SU-DHL-6 (cell line): ENCODE data around the gene CHMP1A.

Experiments used
- H2AFZ ChIP-seq: fragments of 200-600 bp; sonication (generic); 2 replicates; pipeline ENCODE4 v1.6.1; 2014; ENCODE audit warnings: low read depth, mild to moderate bottlenecking, moderate library complexity, mixed read lengths, antibody characterized with exemption, low read length; ENCODE audit not compliant: severe bottlenecking
- H3F3A ChIP-seq: fragments of 200-600 bp; shearing (Covaris generic); 2 replicates; pipeline ENCODE4 v1.6.0; 2016; ENCODE audit warnings: antibody characterized with exemption, mild to moderate bottlenecking; ENCODE audit not compliant: insufficient read depth
- H3K27ac ChIP-seq: fragments of 200-600 bp; sonication (generic); 2 replicates; pipeline ENCODE4 v1.5.1; 2016; ENCODE audit warnings: low read depth, mild to moderate bottlenecking, low read length, moderate library complexity, mixed read lengths
- H3K27me3 ChIP-seq: fragments of 200-600 bp; sonication (generic), shearing (Covaris generic); 2 replicates; pipeline ENCODE4 v1.6.0; 2014; ENCODE audit warnings: mild to moderate bottlenecking, low read length
- H3K36me3 ChIP-seq: fragments of 200-600 bp; sonication (generic); 2 replicates; pipeline ENCODE4 v1.6.1; 2014; ENCODE audit warnings: mild to moderate bottlenecking, low read length, mixed read lengths
- H3K4me2 ChIP-seq: fragments of 300-600, 200-600 bp; shearing (Covaris generic), sonication (generic); 2 replicates; pipeline ENCODE4 v1.6.0; 2014; ENCODE audit warnings: low read length, low read depth, mild to moderate bottlenecking; ENCODE audit not compliant: poor library complexity, severe bottlenecking
- H3K4me3 ChIP-seq: fragments of 200-600 bp; sonication (generic); 2 replicates; pipeline ENCODE4 v1.5.1; 2014; ENCODE audit warnings: antibody characterized with exemption, low read length, mild to moderate bottlenecking, mixed read lengths; ENCODE audit not compliant: insufficient read depth, poor library complexity, severe bottlenecking
- H3K79me2 ChIP-seq: fragments of 200-600 bp; sonication (generic); 2 replicates; pipeline ENCODE4 v1.6.1; 2014; ENCODE audit warnings: mild to moderate bottlenecking, low read length, moderate library complexity; ENCODE audit not compliant: insufficient read depth
- H3K9ac ChIP-seq: fragments of 200-600 bp; sonication (generic); 2 replicates; pipeline ENCODE4 v1.7.0; 2014; ENCODE audit warnings: mild to moderate bottlenecking, low read length
- H3K9me2 ChIP-seq: fragments of 200-600 bp; sonication (generic); replicated peaks from 2 replicates; pipeline ENCODE4 v1.6.1; 2014; ENCODE audit warnings: low read length; ENCODE audit not compliant: insufficient read depth
- H3K9me3 ChIP-seq: fragments of 200-600 bp; sonication (generic); 2 replicates; pipeline ENCODE4 v1.6.1; 2014; ENCODE audit warnings: low read length, mixed read lengths; ENCODE audit not compliant: insufficient read depth
- H4K20me1 ChIP-seq: fragments of 200-600 bp; sonication (generic); 2 replicates; pipeline ENCODE4 v1.6.1; 2014; ENCODE audit warnings: low read depth, mild to moderate bottlenecking, antibody characterized with exemption, low read length, moderate library complexity, mixed read lengths
- EZH2phosphoT487 ChIP-seq: fragments of 200-600 bp; sonication (generic), shearing (Covaris generic); conservative IDR thresholded peaks from 2 replicates; pipeline ENCODE4 v1.6.1; 2018; ENCODE audit warnings: mild to moderate bottlenecking, antibody characterized with exemption, low read length, moderate library complexity, mixed read lengths
- TF ChIP-seq, protein P1 (sequence below): fragments of 200-600 bp; sonication (generic); IDR thresholded peaks from one replicate; pipeline ENCODE4 v1.5.1; 2017; ENCODE audit warnings: antibody characterized with exemption, mild to moderate bottlenecking, low read length, moderate library complexity; ENCODE audit not compliant: insufficient read depth, poor library complexity, severe bottlenecking

The CHMP1A gene

GRCh38 chr16:89646906-89647305 is 10.6 kb downstream of the CHMP1A start:
- no peaks in the 10 kb centered on the region for H3K9me3 ChIP-seq
- H3F3A ChIP-seq = no peaks in the 10 kb centered on the region
- H3K27me3 ChIP-seq = no peaks in the 10 kb centered on the region
- H3K27ac ChIP-seq = no peak overlapping the region
- H3K36me3 ChIP-seq = no peaks in the 10 kb centered on the region
- no peaks in the 10 kb centered on the region for H4K20me1 ChIP-seq
- H2AFZ ChIP-seq = no peak overlapping the region
- TF ChIP-seq EZH2phosphoT487 = no peak
- TF ChIP-seq, protein P1, sequence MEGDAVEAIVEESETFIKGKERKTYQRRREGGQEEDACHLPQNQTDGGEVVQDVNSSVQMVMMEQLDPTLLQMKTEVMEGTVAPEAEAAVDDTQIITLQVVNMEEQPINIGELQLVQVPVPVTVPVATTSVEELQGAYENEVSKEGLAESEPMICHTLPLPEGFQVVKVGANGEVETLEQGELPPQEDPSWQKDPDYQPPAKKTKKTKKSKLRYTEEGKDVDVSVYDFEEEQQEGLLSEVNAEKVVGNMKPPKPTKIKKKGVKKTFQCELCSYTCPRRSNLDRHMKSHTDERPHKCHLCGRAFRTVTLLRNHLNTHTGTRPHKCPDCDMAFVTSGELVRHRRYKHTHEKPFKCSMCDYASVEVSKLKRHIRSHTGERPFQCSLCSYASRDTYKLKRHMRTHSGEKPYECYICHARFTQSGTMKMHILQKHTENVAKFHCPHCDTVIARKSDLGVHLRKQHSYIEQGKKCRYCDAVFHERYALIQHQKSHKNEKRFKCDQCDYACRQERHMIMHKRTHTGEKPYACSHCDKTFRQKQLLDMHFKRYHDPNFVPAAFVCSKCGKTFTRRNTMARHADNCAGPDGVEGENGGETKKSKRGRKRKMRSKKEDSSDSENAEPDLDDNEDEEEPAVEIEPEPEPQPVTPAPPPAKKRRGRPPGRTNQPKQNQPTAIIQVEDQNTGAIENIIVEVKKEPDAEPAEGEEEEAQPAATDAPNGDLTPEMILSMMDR = no peak
- 0 out of 2 replicates have a peak, but pooled peaks cover 5% of the 10 kb centered on the region for H3K79me2 ChIP-seq
- H3K9ac ChIP-seq = no peak overlapping the region
- no peak overlapping the region for H3K4me2 ChIP-seq
- no peaks in the 10 kb centered on the region for H3K9me2 ChIP-seq
- no peak overlapping the region for H3K4me3 ChIP-seq

DNA sequence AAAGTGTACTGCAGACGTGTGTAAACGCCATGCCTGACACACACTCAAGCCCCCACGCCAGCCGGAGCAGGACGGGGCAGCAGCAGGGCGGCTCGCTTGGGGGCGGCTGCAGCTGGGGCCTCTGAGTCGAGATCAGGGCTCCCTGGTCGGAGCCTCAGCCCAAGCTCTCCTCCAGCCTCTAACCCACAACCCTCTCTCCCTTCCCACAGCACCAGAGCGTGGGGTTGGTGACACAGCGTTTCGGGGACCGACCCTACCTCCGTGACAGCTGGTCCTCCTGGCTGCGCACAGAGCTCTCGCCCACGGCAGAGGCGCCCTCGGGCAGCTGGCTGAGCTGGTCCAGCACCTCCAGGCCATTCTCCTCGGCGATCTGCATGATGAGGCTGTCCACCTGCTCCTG is 11.2 kb downstream of the CHMP1A start:
- Histone ChIP-seq H3K27ac (no peak overlapping the region), H3K9me2 (no peaks in the 10 kb centered on the region), H3K79me2 (no peaks in the 10 kb centered on the region), H3K27me3 (no peaks in the 10 kb centered on the region), H3K4me3 (no peak overlapping the region), H4K20me1 (no peaks in the 10 kb centered on the region), H3K4me2 (no peak overlapping the region), H3K9me3 (no peaks in the 10 kb centered on the region), H2AFZ (no peak overlapping the region), H3K9ac (no peak overlapping the region), H3F3A (no peaks in the 10 kb centered on the region), H3K36me3 (no peaks in the 10 kb centered on the region)
- TF ChIP-seq, protein P1 = no peak
- TF ChIP-seq EZH2phosphoT487 = no peak

DNA sequence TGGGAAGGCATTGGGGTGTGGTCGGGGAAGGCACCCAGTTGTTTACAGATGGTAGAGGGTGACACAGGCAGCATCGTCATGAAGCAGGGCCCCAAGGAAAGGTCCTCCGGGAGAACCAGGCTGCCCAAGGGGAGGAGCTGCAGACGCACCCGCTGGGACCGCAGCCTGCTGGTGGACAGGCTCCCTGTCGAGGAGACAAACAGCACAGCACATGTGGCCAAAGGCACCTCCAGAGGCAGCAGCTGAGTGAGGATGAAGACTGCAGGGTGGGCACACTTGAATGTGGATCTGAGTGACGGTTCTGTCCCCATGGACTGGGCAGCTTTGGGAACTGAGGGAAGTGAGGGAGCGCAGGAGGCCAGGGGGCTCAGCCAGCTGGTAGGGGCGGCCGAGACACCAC is 12.4 kb downstream of the CHMP1A start:
- no peaks in the 10 kb centered on the region for H3K27me3 ChIP-seq
- no peak overlapping the region for H3K27ac ChIP-seq
- H3F3A ChIP-seq = no peaks in the 10 kb centered on the region
- no peaks in the 10 kb centered on the region for H3K9me3 ChIP-seq
- no peak overlapping the region for H3K9ac ChIP-seq
- no peaks in the 10 kb centered on the region for H4K20me1 ChIP-seq
- no peaks in the 10 kb centered on the region for H3K36me3 ChIP-seq
- no peak overlapping the region for H3K4me3 ChIP-seq
- H3K4me2 ChIP-seq = no peak overlapping the region
- H3K79me2 ChIP-seq = no peaks in the 10 kb centered on the region
- TF ChIP-seq, protein P1 = no peak
- TF ChIP-seq EZH2phosphoT487 = no peak
- no peaks in the 10 kb centered on the region for H3K9me2 ChIP-seq
- H2AFZ ChIP-seq = no peak overlapping the region

- no peak overlapping the region for H3K4me3 ChIP-seq
- no peak overlapping the region for H2AFZ ChIP-seq
- H3K27me3 ChIP-seq = no peaks in the 10 kb centered on the region
- no peaks in the 10 kb centered on the region for H3K9me3 ChIP-seq
- no peak for TF ChIP-seq EZH2phosphoT487
- TF ChIP-seq, protein P1 = no peak
- H3K27ac ChIP-seq = no peak overlapping the region
- H3K9ac ChIP-seq = no peak overlapping the region
- H4K20me1 ChIP-seq = no peaks in the 10 kb centered on the region
- no peaks in the 10 kb centered on the region for H3F3A ChIP-seq
- no peak overlapping the region for H3K4me2 ChIP-seq
- H3K9me2 ChIP-seq = no peaks in the 10 kb centered on the region
- no peaks in the 10 kb centered on the region for H3K36me3 ChIP-seq
- H3K79me2 ChIP-seq = no peaks in the 10 kb centered on the region
Measured at GRCh38 chr16:89643769-89644300, 13.7 kb downstream of the CHMP1A start.
